Stimulated activated CD4-positive, alpha-beta T cell treated with anti-CD3 and anti-CD28 coated beads, Interleukin-12 subunit alpha, Interleukin-12 subunit beta, amount 100 ng/mL, for 24 hours (primary cell): Measurements from ENCODE around the gene ABCA1.
A peak's percentile ranks its signal among the peaks of the same experiment; 100 is the strongest.
"Not testable (repeated sequence)": the region's sequence is repeated elsewhere in the genome, so short reads cannot be mapped to it uniquely, and the experiment has no call there.

ENCODE experiments used
- DNase-seq, 2 experiments: peaks; one replicate each; pipeline ENCODE4 v3.0.0-alpha.2; 2020; ENCODE audit warnings: low read depth in 2 of 2

ABCA1 gene

GRCh38 chr9:104769655-104770054, 158.3 kb downstream of the ABCA1 start:
- no peak for DNase-seq

GRCh38 chr9:104769029-104769428, 158.9 kb downstream of the ABCA1 start:
- not testable (repeated sequence) for DNase-seq

GRCh38 chr9:104767507-104767906, 160.4 kb downstream of the ABCA1 start:
- DNase-seq: no peak

- no peak for DNase-seq
Measured at GRCh38 chr9:104766025-104766424, 161.9 kb downstream of the ABCA1 start.

- no peak for DNase-seq
Measured at GRCh38 chr9:104765138-104765537, 162.8 kb downstream of the ABCA1 start.

- DNase-seq: no peak
Measured at GRCh38 chr9:104758974-104759373, 169.0 kb downstream of the ABCA1 start.

- DNase-seq: no peak
Measured at GRCh38 chr9:104750185-104750767, 177.7 kb downstream of the ABCA1 start.

GRCh38 chr9:104748359-104749031, 179.5 kb downstream of the ABCA1 start:
- no peak for DNase-seq

GRCh38 chr9:104747565-104748358, 180.2 kb downstream of the ABCA1 start, which contains the start of gene NIPSNAP3A:
Gene NIPSNAP3A, plus strand, starts transcription at chr9:104747683. Its CDS starts 110 bp downstream, at chr9:104747793.
- peak; percentile 73 to 83 for DNase-seq

GRCh38 chr9:104747245-104747564, 180.8 kb downstream of the ABCA1 start:
- DNase-seq: no peak

GRCh38 chr9:104746798-104747197, 181.2 kb downstream of the ABCA1 start:
- no peak for DNase-seq

- no peak for DNase-seq
Measured at GRCh38 chr9:104746285-104746684, 181.7 kb downstream of the ABCA1 start.

- DNase-seq: no peak
Measured at GRCh38 chr9:104745852-104746251, 182.1 kb downstream of the ABCA1 start.

- DNase-seq: no peak
Measured at GRCh38 chr9:104743376-104743985, 184.5 kb downstream of the ABCA1 start.

- DNase-seq: no peak
Measured at GRCh38 chr9:104740621-104741020, 187.3 kb downstream of the ABCA1 start.

- no peak for DNase-seq
Measured at GRCh38 chr9:104738452-104738851, 189.5 kb downstream of the ABCA1 start.
